GM18867 (cell line): ENCODE data around the gene DHRS7C.

Experiments used
- ATAC-seq: cut with Tn5 transposase; IDR thresholded peaks from one replicate; pipeline ENCODE4 v1.9.1; 2021; ENCODE audit warnings: mild to moderate bottlenecking, moderate library complexity; ENCODE audit not compliant: unreplicated experiment

The DHRS7C gene

GRCh38 chr17:9790889-9791876 is at the start of gene DHRS7C:
Gene DHRS7C, minus strand, starts transcription at chr17:9791592. Its CDS starts 308 bp downstream, at chr17:9791284.
- no peak for ATAC-seq

- no peak for ATAC-seq
Measured at GRCh38 chr17:9839433-9839832, 48.0 kb upstream of the DHRS7C start.

DNA sequence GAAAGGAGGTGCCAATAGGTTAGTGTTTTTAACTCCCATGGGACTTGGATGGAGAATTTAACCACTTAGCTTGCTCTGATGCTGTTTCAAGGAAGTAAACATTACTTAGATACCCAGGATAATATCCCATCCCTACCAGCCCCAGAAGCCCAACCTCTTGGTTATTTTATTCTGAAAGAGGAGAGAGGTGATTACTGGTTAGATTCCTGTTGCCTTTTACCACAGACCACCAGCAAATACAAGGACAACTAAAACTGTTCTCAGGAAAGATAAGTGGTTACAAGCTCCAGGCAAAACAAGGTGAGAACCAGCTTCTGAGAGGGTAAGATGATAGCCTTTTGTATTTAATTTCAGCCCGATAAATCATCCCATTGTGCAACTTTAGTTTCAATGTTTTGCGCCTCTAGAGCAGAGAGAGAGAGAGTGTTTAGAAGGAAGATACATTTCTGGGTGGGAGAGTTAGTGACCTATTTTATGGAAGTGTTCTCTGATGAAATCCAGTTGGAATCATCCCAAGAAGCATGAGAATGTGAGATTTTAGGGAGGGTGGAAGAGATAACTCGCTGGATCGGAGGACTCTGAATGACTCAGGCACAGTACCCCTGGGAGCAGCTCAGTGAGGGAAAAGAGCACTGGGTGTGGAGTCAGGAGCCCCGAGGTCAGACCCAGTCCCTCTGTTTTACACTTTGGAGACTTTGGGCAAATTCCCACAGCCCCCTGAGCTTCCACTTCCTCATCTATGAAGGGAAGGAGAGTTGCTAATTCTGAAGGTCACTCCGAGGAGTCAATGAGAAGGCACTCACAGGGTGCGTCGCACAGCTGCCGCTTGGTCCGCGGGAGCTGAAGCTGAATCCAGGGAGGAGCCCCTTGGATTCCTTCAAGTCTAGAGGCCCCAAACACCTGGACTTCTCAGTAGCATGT is 46.4 kb upstream of the DHRS7C start:
- ATAC-seq = no peak

- no peak for ATAC-seq
Measured at GRCh38 chr17:9833922-9834321, 42.5 kb upstream of the DHRS7C start.

GRCh38 chr17:9830711-9831110 is 39.3 kb upstream of the DHRS7C start:
- ATAC-seq = no peak

- ATAC-seq = no peak
Measured at GRCh38 chr17:9829343-9829742, 38.0 kb upstream of the DHRS7C start.

DNA sequence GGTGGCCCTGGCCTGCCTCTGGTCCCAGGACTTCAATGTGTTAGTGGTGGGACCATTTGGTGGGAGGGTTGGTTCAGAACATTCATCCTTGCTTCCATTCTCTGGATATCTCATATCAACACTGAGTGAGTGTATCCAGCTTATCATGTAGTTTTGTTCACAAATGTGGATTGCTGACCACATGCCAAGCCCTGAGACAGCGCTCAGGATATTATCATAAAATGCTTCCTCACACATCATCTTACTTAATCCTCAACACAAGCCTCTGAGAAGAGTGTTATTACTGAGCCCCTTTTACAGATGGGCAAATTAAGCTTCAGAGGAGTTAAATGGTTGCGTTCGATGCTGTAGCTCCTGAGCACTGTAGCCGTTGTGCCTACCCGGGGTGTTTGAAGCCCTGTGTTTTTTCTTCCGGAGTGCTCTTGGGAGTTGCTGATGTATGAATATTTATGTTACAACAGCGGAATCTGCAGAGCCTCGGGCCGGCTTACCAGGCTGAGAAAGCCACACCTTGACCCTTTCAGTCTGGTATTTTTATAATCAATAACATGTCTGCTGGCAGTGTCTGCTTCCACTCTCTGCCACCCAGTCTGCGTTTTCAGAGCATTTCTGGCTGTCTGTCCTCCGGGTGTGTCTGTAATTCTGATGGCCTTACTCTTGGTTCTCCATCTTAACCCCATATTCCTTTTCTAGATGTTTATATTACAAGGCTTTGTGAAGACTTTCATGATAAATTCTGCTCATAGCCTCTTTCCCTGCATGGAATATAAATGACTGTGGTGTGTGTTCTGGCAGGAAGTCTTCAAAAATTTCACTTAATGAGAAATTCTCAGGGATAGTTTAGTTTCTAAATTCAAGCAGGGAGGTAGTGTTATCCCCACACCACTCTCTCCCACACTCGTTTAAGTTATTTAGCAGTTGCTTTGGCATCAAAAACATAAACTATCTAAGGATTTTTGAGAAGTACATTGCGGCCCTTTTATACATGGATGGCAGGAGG is 37.2 kb upstream of the DHRS7C start:
- no peak for ATAC-seq

DNA sequence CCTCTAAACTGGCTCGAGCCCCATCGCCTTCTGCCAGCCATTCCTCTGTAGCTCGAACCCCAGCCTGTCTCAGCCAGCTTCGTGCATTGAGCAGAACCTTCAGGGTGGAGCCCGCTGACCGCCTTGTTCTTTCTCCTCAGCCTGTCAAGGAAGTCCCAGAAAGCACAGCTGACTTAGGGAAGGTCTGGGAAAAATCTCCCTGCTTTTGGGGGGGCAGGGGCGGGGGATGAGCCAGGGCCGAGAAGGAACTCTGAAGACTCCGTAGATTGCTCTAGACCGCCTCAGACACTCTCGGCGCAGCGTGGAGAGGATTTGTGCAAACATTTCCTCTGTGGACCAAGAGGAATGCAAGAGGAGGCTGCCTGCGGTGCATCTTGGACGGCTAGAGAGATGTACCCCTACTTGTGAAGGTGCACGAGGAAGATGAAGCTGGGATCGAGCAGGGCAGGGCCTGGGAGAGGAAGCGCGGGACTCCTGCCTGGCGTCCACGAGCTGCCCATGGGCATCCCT is 34.3 kb upstream of the DHRS7C start, which contains the start of gene GLP2R:
GLP2R (plus strand) TSS at position 284 of the 510 bp plus-strand sequence; CDS start at position 424, 140 bp downstream.
- ATAC-seq = no peak

- no peak for ATAC-seq
Measured at GRCh38 chr17:9824797-9825338, 33.5 kb upstream of the DHRS7C start.

GRCh38 chr17:9824094-9824493 is 32.7 kb upstream of the DHRS7C start:
- ATAC-seq = no peak

DNA sequence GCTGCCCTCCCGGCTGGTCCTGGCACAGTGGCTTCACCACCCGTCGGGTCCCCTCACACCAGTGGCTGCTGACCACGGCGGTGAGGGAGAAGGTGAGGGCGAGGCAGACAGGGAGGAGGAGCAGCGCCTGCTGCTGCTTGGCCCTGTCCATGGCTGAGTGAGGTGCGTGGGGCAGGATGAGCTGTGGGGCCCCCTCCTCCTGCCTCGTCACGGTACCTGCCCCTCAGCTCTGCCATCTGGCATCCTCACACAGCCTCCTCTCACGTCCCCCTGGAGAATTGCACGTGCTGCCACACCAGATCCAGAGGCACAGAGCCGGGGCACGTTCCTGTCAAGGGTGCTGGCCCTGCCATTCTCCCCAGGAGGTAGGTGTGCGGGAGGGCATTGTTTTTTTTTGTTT is 30.5 kb upstream of the DHRS7C start, which contains the start of gene GSG1L2:
GSG1L2 (minus strand) TSS at position 159 of the 400 bp plus-strand sequence; CDS start at position 151, 8 bp downstream.
- ATAC-seq = no peak

GRCh38 chr17:9820448-9820847 is 29.1 kb upstream of the DHRS7C start:
- ATAC-seq = no peak

GRCh38 chr17:9818760-9819159 is 27.4 kb upstream of the DHRS7C start:
- no peak for ATAC-seq

DNA sequence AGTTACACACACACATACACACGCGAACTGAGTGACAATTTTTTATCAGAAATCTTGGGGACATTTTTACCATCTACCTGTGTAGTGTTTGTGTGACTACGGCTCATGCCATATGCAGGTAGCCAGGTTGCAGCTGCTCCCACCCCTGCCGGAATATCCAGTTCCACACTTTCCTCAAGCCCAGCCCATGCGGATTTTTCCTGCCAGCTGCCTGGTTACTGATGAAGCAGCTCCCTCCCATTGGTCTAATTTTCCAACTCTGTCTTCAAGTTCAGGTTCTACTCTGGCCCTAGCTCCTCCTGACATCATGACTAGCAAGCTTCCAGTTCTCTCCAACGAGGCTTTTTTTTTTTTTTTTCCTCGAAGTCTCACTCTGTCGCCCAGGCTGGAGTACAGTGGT is 25.7 kb upstream of the DHRS7C start:
- ATAC-seq = no peak

DNA sequence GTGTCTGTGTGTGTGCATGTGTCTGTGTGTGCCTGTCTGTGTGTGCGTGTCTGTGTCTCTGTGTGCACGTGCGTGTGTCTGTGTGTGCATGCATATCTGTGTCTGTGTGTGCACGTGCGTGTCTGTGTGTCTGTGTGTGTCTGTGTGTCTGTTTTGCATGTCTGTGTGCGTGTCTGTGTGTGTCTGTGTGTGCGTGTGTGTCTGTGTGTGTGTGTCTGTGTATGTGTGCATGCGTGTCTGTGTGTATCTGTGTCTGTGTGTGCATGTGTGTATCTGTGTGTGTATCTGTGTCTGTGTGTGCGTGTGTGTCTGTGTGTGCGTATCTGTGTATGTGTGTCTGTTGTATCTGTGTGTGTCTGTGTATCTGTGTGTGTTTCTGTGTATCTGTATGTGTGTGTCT is 25.1 kb upstream of the DHRS7C start:
- ATAC-seq = no peak

DNA sequence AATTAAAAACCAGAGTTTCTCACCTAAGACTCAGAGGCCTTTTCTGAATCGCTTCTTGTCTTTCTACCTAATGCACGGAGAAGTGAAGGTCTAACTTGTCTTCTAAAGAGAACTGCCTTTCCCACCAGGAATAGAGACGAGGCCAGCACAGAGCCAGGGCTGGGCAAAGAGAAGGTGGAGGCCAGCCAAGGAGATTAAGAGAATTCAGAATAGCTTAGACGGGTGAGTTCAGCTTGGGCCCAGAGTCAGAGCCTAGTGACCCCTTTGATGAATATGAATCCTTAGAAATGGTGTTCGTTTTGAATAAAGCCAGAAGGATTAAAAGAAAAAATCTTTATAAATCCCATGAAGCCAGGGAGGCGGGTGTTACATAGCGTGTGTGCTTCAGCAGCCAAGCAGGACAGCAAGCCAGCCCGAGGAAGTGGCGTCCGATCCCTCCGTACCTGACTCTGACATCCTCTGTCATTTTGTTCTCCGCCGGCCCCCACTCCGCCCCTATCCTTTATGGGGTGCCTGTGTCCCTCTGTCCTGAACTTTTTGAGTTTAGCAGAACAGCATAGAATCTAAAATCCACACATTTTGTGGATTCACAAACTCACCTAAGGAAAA is 23.0 kb upstream of the DHRS7C start:
- no peak for ATAC-seq

DNA sequence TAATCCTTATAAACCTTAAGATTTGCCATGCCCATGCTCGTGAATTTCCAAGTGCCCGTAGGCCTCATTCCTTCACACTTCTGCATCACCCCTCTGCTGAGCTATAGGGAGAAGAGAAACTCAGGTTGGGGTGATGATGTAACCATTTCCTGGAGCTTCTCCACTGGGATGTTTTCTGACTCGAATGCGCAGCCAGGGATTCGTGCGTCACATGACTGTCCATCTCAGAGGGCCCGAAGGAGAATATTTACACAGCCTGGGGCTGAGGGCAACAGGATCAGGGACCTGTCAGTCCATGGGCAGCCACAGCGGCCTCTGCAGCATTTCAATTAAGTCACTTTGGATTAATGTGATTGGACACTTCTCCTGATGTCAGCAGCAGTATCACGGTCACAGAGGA is 21.8 kb upstream of the DHRS7C start:
- ATAC-seq = no peak

GRCh38 chr17:9811537-9811936 is 20.1 kb upstream of the DHRS7C start:
- ATAC-seq = no peak

GRCh38 chr17:9811086-9811485 is 19.7 kb upstream of the DHRS7C start:
- ATAC-seq = no peak
